DMS153 treated with DMSO at 0.1 percent for 48 hours (cell line): ENCODE measurements around the gene NLGN2.
"Not testable (repeated sequence)": the region's sequence is repeated elsewhere in the genome, so short reads cannot be mapped to it uniquely, and the experiment has no call there.

ENCODE experiments used
- DNase-seq: peaks from one replicate; lab custom pipeline; 2025; ENCODE audit not compliant: unreplicated experiment; lab: John Stamatoyannopoulos, UW

NLGN2 gene

DNA sequence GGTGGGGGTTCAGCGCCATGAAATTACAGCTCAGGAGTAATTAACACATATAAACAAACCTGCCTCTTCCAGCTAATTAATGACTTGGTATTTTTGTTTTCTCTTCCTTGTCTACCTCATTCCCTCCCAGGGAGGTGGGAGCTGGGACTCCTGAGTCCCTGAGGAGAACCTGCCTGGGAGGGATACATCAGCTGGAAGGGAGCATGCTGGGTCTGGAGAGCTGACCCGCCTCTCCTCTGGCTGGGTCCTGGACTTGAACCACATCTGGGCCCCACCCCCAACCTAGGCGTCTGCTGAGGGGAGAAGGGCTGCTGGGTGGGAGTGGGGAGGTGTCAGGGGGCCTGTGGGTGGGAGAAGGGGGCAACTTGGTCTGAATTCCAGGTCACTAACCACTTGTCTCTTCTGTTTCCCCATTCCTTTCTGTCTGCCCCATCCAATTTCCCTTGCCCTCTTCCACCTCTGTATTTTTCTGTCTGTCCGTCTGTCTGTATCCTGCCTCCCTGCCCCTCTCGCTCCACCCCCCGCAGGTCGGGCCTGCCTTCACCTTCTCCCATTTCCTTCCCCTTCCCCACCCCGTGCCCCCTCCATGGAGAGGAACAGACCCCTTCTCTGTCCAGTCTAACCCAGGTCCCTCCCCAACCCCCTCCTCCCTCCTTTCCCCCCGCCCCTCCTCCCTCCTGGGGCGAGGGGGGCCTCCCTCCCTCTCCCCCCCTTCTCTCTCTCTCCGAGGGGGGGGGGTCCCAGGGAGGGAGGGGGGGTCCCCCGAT is at the start of gene NLGN2:
Gene NLGN2 (plus strand): TSS at position 361 of the 767 bp plus-strand sequence. CDS start 411 bp downstream, outside the sequence.
- DNase-seq, result no peak

DNA sequence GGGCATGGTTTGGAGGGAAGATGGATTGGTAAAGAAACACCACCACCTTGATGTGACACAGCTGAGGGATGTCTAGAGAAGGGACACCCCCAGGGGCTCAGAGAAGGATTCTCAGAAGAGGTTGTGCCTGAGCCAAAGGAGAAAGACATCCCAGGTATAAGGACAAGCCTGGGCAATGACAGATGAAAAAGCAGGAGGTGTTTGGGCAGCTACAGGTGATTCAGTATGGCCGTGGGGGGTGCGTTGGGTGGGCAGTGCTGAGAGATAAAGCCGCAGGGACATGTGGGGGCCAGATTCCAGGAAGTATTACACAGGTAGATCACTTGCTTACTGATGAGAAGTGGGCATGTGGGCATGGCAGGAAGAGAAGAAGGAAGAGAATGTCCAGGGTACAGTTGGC is 45.7 kb upstream of the NLGN2 start:
- no peak for DNase-seq

DNA sequence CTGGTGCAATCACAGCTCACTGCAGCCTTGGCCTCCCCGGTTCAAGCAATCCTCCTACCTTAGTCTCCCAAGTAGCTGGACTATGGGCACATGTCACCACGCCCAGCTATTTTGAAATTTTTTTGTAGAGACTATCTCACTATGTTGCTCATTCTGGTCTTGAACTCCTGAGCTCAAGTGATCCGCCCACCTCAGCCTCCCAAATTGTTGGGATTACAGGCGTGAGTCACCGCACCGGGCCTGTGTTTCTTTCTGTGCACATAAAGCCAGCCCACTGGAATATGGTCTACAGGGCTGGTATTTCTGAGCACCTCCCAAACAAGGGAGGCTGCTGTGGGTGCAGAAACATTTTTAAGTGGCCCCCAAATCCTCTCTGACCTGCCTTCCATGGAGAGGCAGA is 44.3 kb upstream of the NLGN2 start:
- DNase-seq, result no peak

DNA sequence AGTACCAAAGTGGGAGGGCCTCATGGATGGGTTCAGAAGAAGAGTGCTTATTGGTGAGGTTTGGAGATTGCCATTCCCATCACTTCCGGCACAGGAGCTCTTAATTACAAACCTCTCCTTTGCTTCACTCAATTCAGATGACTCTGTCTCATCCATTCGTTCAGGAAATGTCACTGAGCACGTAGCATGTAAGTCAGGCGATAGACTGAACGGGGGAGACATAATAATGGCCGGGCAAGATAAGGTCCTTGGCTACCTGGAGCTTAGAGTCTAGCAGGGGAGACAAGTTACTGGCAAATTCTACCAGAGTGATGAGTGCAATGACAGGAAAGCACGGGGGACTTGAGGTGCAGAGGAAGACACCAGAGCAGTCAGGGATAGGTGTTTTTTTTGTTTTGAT is 41.7 kb upstream of the NLGN2 start:
- DNase-seq, result not testable (repeated sequence)

DNA sequence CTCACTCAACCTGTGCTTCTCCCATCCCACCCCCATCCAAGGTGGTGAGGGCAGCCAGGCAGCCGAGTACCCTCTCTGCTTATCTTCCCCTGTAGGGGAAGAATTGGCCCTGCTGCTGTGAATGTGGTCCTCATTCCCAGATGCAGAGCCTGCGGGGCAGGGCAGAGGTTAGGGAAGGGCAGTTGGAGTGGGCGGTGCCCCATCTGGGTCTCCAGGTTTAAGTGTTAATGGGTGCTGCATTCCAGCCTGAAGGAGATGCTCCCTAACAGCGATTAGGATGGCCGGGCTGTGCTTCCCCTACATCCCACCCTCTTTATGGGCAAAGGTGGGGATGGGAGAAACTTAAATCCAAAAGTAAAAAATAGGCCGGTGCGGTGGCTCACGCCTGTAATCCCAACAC is 40.6 kb upstream of the NLGN2 start:
- DNase-seq, result no peak

DNA sequence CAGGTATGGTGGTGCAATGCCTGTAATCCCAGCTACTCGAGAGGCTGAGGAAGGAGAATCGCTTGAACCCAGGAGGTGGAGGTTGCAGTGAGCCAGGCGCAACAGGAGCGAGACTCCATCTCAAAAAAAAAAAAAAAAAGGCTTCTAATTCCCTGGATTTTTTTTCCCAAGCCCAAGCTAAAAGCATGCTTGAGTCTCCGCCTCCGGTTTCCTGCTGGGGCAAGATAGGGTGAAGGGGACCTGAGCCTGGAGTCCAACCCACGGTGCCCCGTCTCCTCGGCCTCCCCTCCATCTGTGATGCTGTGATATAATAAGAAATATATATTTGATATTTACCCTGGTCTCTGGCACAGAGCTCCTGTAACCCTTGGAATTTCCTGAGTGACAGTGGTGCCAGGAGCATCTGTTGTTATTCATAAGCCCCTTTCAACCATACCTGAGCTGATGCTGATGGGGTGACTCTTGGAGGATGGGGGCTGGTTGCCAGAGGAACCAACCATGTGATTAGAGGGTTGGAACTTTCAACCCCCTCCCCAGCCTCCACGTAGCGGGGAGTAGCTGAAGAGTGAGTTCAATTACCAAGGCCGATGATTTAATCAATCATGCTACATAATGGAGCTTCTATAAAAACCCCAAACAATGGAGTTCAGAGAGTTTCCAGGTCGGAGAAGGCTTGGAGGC is 39.6 kb upstream of the NLGN2 start:
- DNase-seq, result no peak

DNA sequence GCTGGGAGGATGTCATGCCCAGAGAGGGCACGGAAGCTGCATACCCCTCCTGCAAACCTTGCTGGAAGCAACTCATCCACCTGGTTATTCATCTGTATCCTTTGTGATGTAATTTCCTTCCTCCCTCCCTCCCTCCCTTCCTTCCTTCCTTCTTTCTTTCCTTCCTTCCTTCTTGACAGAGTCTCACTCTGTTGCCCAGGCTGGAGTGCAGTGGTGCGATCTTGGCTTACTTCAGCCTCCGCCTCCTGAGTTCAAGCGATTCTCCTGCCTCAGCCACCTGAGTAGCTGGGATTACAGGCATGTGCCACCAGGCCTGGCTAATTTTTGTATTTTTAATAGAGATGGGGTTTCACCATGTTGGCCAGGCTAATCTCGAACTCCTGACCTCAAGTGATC is 39.0 kb upstream of the NLGN2 start:
- not testable (repeated sequence) for DNase-seq

DNA sequence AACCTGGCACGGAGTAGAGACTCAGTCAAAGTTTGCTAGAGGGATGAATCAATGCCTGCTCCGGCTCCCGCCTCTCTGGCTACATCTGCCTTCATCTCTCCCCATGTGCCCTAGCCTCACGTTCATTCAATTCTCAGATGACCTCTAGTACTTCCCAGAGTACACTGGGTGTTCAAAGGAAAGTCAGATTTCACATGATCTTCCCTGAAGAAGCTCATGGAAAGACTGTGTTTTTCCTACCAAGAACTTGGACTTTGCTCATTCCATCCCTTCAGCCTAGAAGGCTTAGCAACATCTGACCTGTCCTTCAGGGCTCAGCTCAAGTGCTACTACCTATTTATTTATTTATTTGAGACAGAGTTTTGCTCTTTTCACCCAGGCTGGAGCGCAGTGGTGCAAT is 37.8 kb upstream of the NLGN2 start:
- no peak for DNase-seq

DNA sequence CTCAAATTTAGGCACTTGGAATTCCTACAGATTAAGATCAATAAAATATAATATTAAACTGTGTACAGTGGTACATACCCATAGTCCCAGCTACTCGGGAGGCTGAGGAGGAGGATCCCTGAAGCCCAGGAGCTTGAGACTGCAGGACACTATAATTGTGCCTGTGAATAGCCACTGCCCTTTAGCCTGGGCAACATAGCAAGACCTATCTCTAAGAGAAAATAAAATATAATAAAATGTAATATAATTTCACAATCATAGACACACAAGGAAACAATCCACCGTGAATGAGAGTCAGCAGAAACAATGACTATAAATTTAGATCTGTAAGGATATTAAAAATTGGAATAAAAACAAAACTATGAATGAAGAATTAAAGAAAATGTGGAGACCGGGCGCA is 36.8 kb upstream of the NLGN2 start:
- DNase-seq, result no peak

DNA sequence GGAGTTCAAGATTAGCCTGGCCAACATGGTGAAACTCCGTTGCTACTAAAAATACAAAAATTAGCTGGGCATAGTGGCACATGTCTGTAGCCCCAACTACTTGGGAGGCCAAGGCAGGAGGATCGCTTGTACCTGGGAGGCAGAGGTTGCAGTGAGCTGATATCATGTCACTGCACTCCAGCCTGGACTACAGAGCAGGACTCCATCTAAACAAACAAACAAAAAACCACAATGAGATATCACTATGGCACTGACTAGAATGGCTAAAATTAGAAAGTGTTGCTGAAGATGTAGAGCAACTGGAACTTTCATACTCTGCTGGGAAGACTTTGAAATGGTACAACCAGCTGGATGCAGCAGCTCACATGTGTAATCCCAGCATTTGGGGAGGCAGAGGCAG is 33.3 kb upstream of the NLGN2 start:
- DNase-seq, result no peak

DNA sequence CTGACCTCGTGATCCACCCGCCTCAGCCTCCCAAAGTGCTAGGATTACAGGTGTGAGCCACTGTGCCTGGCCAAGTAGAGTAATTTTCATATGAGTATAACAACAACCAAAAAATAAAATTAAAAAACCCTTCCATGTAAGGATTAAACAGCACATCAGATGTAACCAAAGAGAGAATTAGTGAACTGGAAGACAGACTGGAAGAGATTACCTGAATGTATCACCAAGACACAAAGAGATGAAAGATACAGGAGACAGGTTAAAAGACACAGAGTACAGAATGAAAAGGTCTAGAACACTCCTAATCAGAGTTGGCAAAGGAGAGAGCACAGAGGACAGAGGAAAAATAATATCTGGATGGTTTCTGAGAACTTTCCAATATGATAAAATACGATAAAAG is 28.5 kb upstream of the NLGN2 start:
- DNase-seq, result no peak

DNA sequence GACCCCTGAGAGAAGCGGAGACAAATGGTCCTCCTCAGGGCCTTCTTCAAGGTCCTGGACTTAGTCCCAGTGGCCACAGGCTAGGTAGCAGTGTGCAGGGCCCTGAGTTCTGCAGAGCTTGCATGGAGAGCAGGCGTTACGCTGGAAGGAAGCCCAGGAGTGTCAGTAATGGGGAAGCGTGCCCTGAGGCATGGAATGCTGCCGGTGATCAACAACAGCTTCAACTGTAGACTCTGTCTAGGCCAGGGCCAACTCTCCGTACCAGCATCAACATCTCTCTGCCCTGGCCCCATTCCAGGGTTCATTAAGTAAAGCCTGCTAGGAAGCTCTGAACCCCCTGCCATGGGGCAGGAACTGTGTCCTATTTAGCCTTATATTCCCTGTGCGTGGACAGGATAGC is 27.3 kb upstream of the NLGN2 start:
- DNase-seq, result no peak

DNA sequence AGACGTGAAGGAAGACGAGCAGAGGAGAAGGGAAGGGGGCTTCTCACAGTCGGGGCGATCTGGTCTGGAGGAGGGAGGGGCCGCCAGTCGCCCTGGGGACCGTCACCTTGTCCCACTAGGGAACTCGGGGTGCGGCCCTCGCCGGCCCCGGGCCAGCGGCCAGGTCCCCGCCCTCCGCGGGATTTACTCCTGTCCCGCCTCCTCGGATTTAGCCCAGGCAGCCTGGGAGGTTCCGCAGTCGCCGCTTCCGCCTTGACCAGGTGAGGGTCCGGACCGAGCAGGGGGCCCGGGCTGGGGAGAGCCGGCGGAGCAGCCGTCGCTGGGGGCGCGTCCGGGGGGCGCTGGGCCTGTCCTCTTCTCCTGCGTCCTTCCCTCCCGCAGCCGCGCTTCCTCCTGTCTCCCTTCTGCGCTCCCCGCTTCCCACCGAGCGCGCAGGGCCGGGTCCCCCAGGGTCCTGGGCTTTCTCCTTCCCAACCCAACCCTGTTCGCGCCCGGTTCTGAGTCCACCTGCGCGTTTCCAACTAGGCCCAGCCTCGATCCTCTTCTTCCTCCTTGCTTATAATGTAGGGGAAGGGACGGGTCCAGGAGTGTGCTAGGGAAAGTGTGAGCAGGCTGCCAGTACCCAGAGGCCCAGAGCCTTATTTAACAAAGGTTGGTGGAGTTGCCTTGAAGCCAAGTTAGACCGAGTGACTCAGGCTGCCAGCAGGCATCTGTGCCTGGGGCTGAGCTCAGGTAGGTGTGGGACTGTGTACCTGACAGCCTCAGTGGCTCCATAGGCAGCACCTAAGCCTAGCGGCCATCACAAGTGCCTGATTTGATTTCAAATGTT is 26.6 kb upstream of the NLGN2 start, which contains the start of gene TNK1:
Gene TNK1 (plus strand): TSS at position 235 of the 829 bp plus-strand sequence. CDS start 1,838 bp downstream, outside the sequence.
- DNase-seq, result no peak

DNA sequence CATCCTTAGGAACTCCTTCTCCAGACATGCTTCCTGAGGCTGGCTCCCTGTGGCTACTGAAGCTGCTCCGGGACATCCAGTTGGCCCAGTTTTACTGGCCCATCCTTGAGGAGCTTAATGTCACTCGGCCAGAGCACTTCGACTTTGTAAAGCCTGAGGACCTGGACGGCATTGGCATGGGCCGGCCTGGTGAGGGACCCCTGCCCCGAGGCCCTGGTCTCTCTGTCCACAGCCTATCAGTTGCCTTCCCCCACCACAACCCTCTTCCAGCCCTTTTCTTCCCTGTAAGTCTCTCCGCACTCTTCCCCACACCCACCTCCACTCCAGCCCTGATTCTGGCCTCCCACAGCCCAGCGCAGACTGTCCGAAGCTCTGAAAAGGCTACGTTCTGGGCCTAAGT is 24.7 kb upstream of the NLGN2 start:
- no peak for DNase-seq

DNA sequence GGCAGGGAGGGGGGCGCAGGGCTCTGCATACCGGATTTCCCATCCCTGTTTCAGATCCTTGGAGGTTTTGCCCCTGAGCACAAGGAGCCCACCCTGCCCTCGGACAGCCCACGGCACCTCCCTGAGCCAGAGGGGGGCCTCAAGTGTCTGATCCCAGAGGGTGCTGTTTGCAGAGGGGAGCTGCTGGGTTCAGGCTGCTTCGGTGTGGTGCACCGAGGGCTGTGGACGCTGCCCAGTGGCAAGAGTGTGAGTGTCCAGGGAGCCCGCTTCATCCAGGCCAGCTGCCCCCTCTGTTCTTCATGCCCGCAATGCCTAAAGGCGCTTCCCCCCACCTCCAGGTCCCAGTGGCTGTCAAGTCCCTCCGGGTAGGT is 24.3 kb upstream of the NLGN2 start:
- no peak for DNase-seq

DNA sequence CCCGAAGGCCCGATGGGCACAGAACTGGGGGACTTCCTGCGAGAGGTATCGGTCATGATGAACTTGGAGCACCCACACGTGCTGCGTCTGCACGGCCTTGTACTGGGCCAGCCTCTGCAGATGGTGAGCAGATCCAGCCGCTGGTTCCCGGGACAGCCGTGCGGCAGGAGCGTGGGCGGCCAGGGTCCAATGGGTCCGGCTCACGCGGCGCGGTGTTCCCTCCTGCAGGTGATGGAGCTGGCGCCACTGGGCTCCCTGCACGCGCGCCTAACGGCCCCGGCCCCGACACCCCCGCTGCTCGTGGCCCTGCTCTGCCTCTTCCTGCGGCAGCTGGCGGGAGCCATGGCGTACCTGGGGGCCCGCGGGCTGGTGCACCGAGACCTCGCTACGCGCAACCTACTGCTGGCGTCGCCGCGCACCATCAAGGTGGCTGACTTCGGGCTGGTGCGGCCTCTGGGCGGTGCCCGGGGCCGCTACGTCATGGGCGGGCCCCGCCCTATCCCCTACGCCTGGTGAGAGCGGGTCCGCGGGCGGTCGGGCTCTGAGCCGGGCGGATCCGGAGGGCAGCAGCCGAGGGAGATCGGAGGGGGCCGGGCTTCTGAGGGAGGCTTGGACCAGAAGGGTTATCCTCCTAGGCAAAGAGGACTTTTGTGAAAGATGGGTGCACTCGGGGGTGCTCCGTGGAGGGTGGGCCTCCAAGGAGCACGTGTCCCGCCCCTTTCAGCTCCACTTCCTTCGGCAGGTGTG is 23.7 kb upstream of the NLGN2 start:
- DNase-seq, result no peak

DNA sequence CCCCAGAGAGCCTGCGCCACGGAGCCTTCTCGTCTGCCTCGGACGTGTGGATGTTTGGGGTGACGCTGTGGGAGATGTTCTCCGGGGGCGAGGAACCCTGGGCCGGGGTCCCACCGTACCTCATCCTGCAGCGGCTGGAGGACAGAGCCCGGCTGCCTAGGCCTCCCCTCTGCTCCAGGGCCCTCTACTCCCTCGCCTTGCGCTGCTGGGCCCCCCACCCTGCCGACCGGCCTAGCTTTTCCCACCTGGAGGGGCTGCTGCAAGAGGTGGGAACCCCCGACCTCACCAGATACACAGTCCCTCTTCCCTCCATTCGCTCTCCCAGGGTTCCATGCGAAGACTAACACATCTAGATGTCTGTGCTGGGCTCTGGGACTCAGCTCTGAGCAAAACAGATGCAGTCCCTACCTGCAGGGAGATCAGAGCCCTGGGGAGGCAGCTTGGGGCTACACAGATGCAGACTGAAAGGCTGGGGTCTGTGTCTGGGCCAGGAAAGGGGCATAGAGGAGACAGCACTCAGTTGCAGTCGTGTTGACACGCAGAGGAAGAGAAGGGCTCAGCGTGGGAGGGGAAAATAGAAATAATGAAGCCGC is 23.1 kb upstream of the NLGN2 start:
- no peak for DNase-seq

DNA sequence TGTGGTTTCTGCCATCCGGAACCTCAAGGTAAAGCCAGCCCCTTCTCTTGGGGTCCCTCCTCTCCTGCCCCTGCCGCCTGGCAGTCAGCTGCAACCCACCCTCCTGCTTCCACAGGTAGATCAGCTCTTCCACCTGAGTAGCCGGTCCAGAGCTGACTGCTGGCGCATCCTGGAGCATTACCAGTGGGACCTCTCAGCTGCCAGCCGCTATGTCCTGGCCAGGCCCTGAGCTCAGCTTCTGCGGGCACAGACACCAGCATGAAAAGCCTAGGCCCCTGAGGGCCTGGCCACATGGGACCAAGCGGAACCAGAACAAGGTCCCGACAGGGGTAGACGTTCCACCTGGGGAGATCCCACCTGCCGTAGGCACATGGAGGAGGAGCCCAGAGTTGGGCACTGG is 18.8 kb upstream of the NLGN2 start:
- DNase-seq, result no peak

DNA sequence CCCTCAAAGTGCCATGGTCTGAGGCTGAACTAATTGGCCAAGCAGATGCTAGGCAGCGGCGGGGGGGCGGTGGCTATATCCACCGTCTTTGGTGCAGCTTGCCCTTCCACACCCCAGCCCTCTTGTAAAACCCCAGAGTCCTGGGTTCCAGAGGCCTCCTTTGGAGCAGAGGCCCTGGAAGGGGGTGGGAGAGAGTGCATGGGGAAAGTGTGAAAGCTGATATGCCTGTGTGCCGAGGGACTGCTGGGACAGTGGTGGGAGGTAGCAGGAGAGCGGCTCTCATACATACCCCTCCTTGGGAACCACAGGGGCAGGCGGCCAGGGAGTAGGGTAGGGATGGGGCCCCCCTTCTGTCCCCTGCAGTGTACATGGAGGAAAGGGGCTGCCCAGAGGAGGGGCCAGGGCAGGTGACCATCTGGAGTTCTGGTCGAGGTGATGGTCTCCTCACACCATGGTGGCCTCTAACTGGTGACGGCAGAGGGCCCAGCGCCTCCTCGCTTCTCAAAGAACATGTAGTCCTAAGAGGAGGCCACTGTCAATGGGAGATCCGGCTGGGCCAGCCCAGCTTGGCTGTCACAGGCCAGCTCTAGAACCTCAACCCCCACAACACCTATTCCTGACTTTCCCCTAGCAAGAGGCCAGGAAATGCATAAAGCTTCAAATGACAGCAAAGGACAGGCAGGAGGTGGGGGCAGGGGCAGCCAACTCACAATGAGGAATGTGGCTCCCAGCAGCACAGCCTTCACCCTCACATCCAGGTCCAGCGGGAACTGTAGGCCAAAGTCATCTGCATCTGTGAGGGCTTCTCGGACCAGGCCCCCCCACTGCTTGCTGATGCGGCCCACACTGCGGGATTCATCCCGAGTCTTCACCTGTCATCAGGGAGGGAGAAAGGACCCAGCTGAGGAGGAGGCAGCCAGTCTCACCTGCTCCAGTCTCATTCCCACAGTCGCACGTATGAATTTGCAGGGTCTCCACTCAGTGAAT is 17.4 kb upstream of the NLGN2 start:
- DNase-seq, result no peak

DNA sequence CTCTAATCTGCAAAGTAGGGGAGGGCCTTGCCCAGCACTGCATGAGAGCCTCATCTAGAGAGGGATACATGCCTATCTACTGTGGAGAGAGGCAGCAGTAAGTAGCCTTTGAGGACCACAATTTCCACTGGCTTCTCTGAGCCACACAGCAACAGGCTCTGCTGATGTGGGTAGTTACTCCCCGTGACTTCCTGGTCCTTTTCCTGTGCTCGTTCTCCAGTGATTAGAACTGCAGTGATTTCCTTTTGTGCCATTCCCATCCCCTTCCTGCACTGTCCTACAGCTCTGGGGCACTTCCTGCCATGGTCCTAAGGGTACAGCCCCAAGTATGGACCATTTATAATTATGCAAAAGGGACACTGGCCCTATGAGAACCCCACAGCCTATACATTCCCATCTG is 16.3 kb upstream of the NLGN2 start:
- DNase-seq, result no peak
